ENCODE measurements around the gene LHFPL3.

The LHFPL3 gene

GRCh38 chr7:104371980-104372357 is 43.6 kb downstream of the LHFPL3 start:
- no peak for DNase-seq

- DNase-seq = no peak
Observed at GRCh38 chr7:104382616-104383015, 54.2 kb downstream of the LHFPL3 start.

GRCh38 chr7:104386943-104387342 is 58.5 kb downstream of the LHFPL3 start:
- no peak for DNase-seq

GRCh38 chr7:104388222-104388621 is 59.8 kb downstream of the LHFPL3 start:
- no peak for DNase-seq

- DNase-seq = no peak
Observed at GRCh38 chr7:104395162-104395561, 66.8 kb downstream of the LHFPL3 start.

- DNase-seq = no peak
Observed at GRCh38 chr7:104397442-104397841, 69.0 kb downstream of the LHFPL3 start.

- no peak for DNase-seq
Observed at GRCh38 chr7:104408371-104408770, 80.0 kb downstream of the LHFPL3 start.

GRCh38 chr7:104410742-104411141 is 82.3 kb downstream of the LHFPL3 start:
- DNase-seq = no peak

GRCh38 chr7:104412911-104413310 is 84.5 kb downstream of the LHFPL3 start:
- DNase-seq = no peak

- DNase-seq = no peak
Observed at GRCh38 chr7:104414216-104414615, 85.8 kb downstream of the LHFPL3 start.

GRCh38 chr7:104415700-104416099 is 87.3 kb downstream of the LHFPL3 start:
- no peak for DNase-seq

- DNase-seq = no peak
Observed at GRCh38 chr7:104416866-104417393, 88.5 kb downstream of the LHFPL3 start.

- no peak for DNase-seq
Observed at GRCh38 chr7:104431930-104432329, 103.5 kb downstream of the LHFPL3 start.

- no peak for DNase-seq
Observed at GRCh38 chr7:104434129-104434528, 105.7 kb downstream of the LHFPL3 start.

- no peak for DNase-seq
Observed at GRCh38 chr7:104442481-104442880, 114.1 kb downstream of the LHFPL3 start.

GRCh38 chr7:104444017-104444416 is 115.6 kb downstream of the LHFPL3 start:
- DNase-seq = no peak

GRCh38 chr7:104445393-104445792 is 117.0 kb downstream of the LHFPL3 start:
- no peak for DNase-seq

- no peak for DNase-seq
Observed at GRCh38 chr7:104450861-104451260, 122.5 kb downstream of the LHFPL3 start.

- DNase-seq = no peak
Observed at GRCh38 chr7:104453190-104453589, 124.8 kb downstream of the LHFPL3 start.

GRCh38 chr7:104458875-104459274 is 130.5 kb downstream of the LHFPL3 start:
- DNase-seq = no peak

- no peak for DNase-seq
Observed at GRCh38 chr7:104469166-104469820, 140.9 kb downstream of the LHFPL3 start.

- no peak for DNase-seq
Observed at GRCh38 chr7:104480529-104480928, 152.1 kb downstream of the LHFPL3 start.

GRCh38 chr7:104482362-104483037 is 154.1 kb downstream of the LHFPL3 start:
- no peak for DNase-seq

- DNase-seq = no peak
Observed at GRCh38 chr7:104486931-104487330, 158.5 kb downstream of the LHFPL3 start.

GRCh38 chr7:104487642-104488041 is 159.2 kb downstream of the LHFPL3 start:
- no peak for DNase-seq
